ENCODE data around the gene PACC1. TPM values are rescaled to one million over a fixed set of nuclear protein-coding genes. Genes with fewer than 3 reads are reported as not detected.

Gene PACC1
- 10 to 100 TPM; 13.2 to 16.4 (median 14.9) TPM for total RNA-seq

DNA sequence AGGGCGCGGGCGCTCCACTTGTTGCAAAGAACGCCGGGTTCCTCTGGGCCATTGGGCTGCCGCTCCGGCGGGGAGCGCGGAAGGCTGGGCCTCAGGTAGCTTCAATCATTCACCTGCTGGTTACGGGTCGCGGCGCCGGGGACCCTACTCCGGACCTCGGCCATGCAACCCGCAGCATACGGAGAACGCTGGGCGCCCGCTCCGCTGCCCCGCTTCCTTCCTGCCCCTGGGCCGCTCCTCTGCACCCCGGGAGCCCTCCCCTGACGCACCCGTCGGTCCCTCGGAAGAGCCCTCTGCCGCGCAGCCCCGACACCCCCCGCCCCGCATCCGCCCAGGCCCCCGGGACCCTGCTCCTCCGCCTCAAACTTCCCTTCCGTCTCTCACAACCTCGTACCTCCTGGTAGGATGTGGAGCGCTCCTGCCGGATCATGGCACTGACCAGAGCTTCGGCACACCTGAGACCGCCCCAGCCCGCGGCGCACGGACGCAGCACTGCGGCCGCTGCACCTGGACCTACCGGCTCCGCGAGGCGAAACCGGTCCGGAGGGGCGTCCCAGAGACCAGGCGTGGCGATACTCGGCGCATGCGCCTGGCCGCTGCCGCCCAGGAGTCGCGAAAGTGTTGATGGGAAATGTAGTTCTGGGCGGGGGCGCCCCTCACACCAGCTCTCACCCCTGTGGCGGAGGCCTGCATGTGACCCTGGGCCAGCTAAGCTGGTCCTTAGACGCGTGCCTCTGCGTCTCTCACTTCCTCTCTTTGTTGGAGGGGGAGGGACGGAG is at the start of gene PACC1:
Gene PACC1, minus strand, starts transcription at position 559 of the 779 bp plus-strand sequence. Its CDS starts 129 bp downstream, at position 430.
- H3K36me3 Mint-ChIP-seq (ENCODE audit: insufficient read depth) = peaks cover 10% of the 10 kb centered on the region
- peaks cover 23% of the 10 kb centered on the region for H3K4me1 Mint-ChIP-seq (ENCODE audit: low read depth)
- no peaks in the 10 kb centered on the region for H3K27me3 Mint-ChIP-seq (ENCODE audit: low read depth)
- DNase-seq = peak; percentile 80
- H3K9me3 Mint-ChIP-seq = no peaks in the 10 kb centered on the region
- H3K4me3 Mint-ChIP-seq = peak within 1 kb of the TSS; percentile 99
- ATAC-seq = peak; percentile 95 to 97

DNA sequence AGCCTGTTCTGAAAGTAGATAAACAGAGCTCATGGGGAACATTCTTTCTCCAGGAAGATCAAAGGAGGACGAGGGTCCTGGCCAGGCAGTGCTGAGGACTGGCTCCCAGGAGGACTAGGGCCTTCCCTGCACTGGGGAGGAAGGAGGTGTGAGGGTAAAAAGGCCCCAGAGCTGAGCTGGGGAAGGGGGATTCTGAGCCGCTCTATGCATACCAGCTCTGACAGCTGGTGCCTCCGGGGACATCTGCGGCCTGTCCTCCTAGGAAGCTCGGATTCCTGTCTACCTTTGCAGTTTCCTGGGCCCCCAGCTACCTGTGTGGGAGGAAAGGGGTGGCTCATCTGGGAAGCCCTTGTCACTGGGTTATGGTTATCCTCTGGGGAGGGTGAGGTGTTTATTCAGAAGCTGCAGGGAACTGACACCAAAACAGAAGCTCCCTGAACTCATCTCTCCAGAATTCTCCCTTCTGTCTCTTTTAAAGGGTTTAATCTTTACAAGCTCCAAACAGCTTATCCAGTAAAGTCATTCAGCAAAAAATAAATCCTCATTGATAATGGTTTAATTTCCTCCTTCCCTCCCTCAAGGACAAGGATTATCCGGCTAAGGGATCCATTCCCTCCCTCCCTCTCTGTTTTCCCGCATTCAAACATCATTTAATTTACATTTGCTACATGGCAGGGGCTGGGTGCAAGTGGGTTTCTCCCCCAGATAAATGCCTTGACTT is 49.0 kb upstream of the PACC1 start:
- DNase-seq (no peak), ATAC-seq (no peak)
- H3K4me1 Mint-ChIP-seq (ENCODE audit: low read depth) = no peaks in the 10 kb centered on the region
- no peak overlapping the region for H3K4me3 Mint-ChIP-seq
- no peaks in the 10 kb centered on the region for H3K9me3 Mint-ChIP-seq
- no peaks in the 10 kb centered on the region for H3K27me3 Mint-ChIP-seq (ENCODE audit: low read depth)
- no peaks in the 10 kb centered on the region for H3K36me3 Mint-ChIP-seq (ENCODE audit: insufficient read depth)

DNA sequence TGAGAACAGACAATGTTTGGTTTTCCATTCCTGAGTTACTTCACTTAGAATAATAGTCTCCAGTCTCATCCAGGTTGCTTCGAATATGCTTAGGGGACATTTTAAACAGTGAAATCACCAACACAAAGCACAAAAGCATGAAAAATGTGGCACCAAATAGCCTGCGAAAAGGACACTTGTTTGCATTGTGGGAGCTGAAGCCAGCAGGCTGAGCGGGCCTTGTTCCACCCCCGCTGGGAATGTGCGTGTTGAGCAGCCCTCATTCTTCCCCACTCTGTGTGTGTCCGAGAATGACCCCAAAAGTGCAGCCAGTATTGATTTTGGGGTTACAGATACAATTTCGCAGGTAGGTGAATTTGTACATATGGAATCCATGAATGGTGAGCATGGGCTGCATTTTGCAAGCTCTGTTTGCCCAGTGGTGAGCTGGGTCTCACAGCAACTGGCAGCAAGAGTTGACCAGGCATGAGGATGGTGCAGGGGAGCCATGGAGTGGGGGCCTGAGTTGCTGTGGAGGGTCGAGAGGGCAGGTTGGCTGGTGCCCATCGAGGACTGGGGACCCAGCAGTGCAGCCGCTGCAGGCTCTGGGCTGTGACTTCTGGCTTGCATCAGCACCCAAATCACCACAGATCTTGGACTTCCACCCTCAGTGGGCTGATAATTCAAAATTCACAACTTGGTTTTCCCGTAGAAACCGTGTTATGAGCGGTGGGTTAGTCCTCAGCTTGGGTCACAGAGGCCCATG is 47.4 kb upstream of the PACC1 start:
- ATAC-seq (no peak), DNase-seq (no peak)
- no peaks in the 10 kb centered on the region for H3K9me3 Mint-ChIP-seq
- no peak overlapping the region for H3K4me3 Mint-ChIP-seq
- H3K4me1 Mint-ChIP-seq (ENCODE audit: low read depth) = no peaks in the 10 kb centered on the region
- no peaks in the 10 kb centered on the region for H3K36me3 Mint-ChIP-seq (ENCODE audit: insufficient read depth)
- H3K27me3 Mint-ChIP-seq (ENCODE audit: low read depth) = no peaks in the 10 kb centered on the region

DNA sequence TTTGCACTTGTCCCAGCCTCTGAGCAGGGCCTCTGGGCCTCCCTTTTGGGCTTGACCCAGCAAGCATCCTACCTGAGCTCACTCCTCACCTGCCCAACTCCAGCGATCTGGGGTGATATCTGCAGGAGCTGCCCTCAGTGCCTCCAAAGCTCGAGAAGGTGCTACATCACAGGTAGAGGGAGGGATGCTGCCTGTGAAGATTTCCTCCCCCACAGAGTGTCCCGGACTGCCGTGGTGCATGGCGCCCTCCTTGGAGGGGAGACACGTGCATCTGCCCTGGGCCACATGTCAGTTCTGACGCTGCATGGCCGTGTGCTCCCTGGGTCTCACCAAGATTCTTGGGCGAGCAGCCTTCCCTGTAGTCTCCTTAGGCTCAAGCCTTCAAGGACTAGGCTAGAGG is 45.7 kb upstream of the PACC1 start:
- Mint-ChIP-seq H3K4me1 (ENCODE audit: low read depth) (no peaks in the 10 kb centered on the region), H3K36me3 (ENCODE audit: insufficient read depth) (no peaks in the 10 kb centered on the region), H3K4me3 (no peak overlapping the region), H3K9me3 (no peaks in the 10 kb centered on the region), H3K27me3 (ENCODE audit: low read depth) (no peaks in the 10 kb centered on the region)
- no peak for DNase-seq
- ATAC-seq = no peak

DNA sequence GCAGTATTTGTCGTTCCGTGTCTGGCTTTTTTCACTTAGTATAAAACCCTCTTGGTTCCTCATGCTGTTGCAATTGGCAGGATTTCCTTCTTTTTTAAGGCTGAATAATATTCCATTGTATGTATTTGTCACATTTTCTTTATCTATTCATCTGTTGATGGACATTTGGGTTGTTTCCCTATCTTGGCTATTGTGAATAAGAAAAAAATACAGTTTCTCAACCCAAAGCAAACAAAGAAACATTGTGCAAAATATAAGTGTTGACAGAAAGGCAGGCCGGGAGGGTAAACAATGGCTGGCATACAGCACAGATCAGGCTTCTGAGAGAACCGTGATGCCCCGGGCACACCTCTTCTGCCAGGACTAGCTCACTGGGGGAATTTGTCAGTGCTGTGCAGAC is 45.0 kb upstream of the PACC1 start:
- no peak for ATAC-seq
- Mint-ChIP-seq H3K36me3 (ENCODE audit: insufficient read depth) (no peaks in the 10 kb centered on the region), H3K4me1 (ENCODE audit: low read depth) (no peaks in the 10 kb centered on the region), H3K27me3 (ENCODE audit: low read depth) (no peaks in the 10 kb centered on the region), H3K9me3 (no peaks in the 10 kb centered on the region), H3K4me3 (no peak overlapping the region)
- DNase-seq = no peak

DNA sequence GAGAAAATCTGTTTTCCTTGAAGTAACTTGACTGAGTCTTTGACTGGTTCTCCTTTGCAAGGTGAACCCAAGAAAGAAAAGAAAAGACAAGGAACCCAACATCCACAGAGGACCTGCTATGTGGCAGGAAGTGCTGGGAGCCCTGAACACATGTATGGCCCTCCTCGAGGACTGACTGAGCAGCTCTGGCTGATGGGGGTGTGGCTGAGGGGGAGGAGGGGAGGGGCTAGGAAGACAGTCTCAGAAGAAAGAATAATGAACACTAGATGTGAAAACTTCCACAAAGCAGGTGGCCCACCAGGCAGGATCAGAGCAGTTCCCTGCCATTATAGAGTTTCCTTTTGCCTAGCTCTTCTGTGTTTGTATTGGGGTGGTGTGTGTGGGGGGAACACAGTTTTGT is 44.1 kb upstream of the PACC1 start:
- Mint-ChIP-seq H3K36me3 (ENCODE audit: insufficient read depth) (no peaks in the 10 kb centered on the region), H3K27me3 (ENCODE audit: low read depth) (no peaks in the 10 kb centered on the region), H3K9me3 (no peaks in the 10 kb centered on the region), H3K4me3 (no peak overlapping the region), H3K4me1 (ENCODE audit: low read depth) (no peaks in the 10 kb centered on the region)
- DNase-seq (no peak), ATAC-seq (peak; percentile 21 to 47)

DNA sequence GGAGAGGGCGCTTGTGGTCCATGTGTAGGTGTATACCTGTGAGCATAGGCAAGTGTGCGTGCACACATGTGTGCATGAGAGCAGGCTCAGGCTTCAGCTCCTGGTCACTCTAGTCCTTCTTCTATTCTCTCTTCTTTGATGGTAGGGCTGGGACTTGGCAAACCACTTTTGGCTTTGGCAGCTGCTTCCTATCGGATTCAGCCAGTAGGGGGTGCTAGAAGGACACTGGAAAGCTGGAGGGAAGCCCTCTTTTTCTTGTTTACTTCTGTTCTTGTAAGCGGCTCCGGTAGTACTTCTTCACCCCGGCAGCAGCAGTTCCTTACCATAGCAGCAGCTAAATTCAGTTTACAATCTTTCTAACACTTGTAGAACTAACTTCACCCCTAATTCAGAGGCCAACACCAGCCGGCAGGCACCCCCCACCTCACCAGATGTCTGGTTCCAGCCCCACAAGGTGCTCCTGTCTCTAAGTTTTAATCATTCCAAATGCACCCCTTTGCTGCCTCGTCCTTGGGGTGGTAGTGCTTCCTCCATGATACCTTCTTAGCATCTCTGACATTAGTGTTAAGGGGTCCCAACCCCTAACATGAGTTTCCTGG is 43.2 kb upstream of the PACC1 start:
- H3K36me3 Mint-ChIP-seq (ENCODE audit: insufficient read depth) = no peaks in the 10 kb centered on the region
- no peak overlapping the region for H3K4me3 Mint-ChIP-seq
- H3K9me3 Mint-ChIP-seq = no peaks in the 10 kb centered on the region
- DNase-seq = peak; percentile 47
- no peak for ATAC-seq
- no peaks in the 10 kb centered on the region for H3K27me3 Mint-ChIP-seq (ENCODE audit: low read depth)
- H3K4me1 Mint-ChIP-seq (ENCODE audit: low read depth) = no peaks in the 10 kb centered on the region

DNA sequence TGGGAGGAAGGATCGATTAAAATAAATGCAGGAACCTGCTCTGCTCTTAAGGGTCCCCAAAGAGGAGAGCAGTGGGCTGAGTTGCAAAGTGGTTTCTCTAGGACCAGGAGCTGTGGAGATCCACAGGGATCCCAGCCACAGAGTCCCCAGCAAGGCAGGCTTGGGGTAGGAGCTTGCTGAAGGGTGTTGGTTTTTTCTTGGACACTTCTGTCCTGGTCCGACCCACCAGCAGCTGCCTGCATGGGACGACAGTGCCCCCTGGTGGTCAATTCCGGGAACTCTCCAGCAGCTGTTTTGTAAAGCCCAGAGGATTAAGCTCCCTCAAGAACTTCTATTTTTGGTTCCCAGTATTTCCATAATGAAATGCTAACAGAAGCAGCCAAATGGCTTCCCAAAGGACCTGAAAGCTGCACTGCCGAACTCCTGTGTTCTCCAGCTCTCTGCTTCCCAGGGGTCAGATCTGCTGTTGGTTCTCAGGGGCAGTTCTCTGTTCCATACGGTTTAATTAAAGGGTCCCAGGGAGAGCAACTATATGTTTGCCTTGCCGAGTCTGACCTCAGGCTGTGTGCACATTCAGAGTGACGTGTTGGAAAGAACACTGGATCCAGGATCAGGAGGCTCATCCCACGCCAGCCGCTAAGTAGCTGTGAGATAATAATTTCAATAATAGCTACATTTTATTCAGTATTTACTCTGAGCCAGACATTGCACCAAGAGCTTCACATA is 41.3 kb upstream of the PACC1 start:
- Mint-ChIP-seq H3K9me3 (no peaks in the 10 kb centered on the region), H3K4me1 (ENCODE audit: low read depth) (no peaks in the 10 kb centered on the region), H3K4me3 (no peak overlapping the region), H3K36me3 (ENCODE audit: insufficient read depth) (no peaks in the 10 kb centered on the region), H3K27me3 (ENCODE audit: low read depth) (no peaks in the 10 kb centered on the region)
- ATAC-seq (peak; percentile 78 to 83), DNase-seq (peak; percentile 85)

DNA sequence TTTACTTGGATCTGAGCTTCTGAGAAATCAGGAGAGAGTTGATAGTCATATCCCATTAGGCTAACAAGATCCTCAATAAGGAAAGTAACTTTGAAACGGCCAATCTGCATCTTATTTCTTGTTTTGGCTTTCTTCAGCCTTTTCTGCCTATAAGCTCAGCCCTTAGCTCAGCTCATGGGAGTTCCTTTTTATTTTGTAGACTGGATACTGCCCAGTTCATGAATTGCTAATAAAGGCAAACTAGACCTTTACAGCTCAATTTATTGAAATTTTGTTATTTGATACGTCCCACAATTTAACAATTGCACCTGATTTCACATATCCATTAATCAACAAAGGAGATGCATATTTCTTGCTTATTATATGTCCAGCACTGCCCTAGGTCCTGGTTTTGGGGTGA is 40.7 kb upstream of the PACC1 start:
- H3K4me1 Mint-ChIP-seq (ENCODE audit: low read depth) = no peaks in the 10 kb centered on the region
- DNase-seq (no peak), ATAC-seq (no peak)
- no peaks in the 10 kb centered on the region for H3K27me3 Mint-ChIP-seq (ENCODE audit: low read depth)
- no peaks in the 10 kb centered on the region for H3K36me3 Mint-ChIP-seq (ENCODE audit: insufficient read depth)
- H3K4me3 Mint-ChIP-seq = no peak overlapping the region
- no peaks in the 10 kb centered on the region for H3K9me3 Mint-ChIP-seq

DNA sequence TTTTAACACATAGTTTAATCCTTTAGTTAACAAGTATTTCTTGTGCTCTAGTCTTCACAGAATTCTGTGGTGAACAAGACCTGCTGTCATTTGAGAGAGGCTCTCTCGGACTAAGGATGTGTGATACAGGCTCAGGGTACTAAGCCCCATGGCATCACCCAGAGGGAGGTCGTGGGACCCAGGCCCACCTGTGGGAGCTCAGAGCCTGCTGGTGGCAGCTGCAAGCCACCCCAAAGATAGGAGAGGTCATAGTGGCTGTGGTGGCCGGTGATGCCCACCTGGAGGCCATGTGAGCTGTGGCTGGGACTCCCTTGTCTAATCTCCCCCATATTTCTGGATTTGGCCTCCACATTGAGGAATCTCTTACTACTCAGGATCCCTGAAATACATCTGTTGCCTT is 40.1 kb upstream of the PACC1 start:
- DNase-seq = no peak
- Mint-ChIP-seq H3K27me3 (ENCODE audit: low read depth) (no peaks in the 10 kb centered on the region), H3K4me1 (ENCODE audit: low read depth) (no peaks in the 10 kb centered on the region), H3K36me3 (ENCODE audit: insufficient read depth) (no peaks in the 10 kb centered on the region), H3K4me3 (no peak overlapping the region), H3K9me3 (no peaks in the 10 kb centered on the region)
- ATAC-seq = no peak

DNA sequence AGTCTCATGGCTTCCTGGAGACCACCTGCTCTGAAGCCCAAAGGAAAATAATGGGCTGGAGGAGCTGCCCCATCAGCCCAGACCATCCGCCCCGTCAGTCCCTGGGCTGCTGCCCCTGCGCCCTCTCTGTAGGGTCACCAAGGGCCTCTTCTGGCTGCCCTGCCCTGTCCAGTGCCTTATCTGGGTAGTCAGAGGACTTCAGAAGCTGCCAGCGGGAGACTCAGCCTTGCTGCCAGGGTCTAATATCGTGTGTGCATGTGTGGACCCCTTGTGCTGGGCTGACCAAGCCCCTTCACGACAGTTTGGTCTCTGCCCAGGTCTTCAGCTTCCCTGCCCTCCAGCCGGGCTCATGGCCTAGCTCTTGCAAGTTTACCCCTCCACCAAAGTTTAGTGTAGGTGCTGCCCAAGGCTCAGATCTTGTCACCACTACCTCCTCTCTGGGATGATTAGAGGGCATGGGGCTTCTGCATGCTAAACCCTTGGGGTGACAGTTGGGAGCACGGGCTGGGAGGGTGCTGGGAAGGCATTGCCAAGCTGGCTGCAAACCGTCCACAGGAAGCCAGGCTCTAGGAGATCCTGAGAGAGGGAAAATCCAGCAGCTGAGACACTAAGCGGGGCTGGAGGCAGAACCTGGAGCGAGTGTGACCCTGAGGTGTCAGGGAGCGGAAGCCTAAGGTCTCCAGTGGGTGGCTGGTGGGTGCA is 38.6 kb upstream of the PACC1 start:
- no peak overlapping the region for H3K4me3 Mint-ChIP-seq
- ATAC-seq = no peak
- H3K36me3 Mint-ChIP-seq (ENCODE audit: insufficient read depth) = no peaks in the 10 kb centered on the region
- no peaks in the 10 kb centered on the region for H3K9me3 Mint-ChIP-seq
- H3K27me3 Mint-ChIP-seq (ENCODE audit: low read depth) = no peaks in the 10 kb centered on the region
- no peaks in the 10 kb centered on the region for H3K4me1 Mint-ChIP-seq (ENCODE audit: low read depth)
- no peak for DNase-seq

DNA sequence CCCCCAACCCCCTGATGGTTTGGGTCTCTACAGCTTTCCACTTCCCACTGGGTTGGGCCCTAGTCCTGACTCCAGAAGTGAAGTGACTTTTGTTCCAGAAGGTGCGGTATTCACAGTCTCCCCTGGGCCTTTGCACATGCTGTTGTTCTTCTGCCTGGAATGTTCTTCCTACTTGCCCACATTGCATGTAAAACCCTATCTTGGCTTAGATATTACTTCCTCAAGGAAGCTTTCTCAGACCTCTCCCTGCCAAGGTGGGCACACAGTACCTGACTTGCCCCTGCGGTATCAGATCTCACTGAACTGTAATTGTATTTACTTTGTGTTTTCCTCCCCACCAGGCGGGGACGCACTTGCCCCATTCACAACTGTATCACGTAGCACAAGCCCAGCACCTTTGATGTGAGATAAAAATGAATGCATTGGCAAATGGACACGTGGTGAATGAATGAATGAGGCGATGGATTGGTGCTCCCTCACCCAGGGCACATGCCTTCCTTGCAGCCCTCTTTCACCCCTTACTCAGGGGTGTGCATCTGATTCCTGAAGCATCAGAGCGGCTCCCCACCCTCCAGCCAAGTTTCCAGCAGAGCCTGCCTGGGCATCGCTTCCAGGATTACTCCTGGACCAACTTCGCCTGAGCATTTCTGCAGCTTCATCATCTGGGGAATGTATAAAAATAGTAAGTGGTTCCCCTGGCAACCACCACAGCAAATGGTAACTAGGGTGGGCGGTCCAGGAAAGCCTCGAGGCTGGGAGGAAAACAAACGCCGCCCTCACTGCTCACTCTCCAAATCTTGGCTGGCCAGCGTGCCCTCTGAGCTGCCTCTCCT is 37.9 kb upstream of the PACC1 start:
- DNase-seq (no peak), ATAC-seq (no peak)
- H3K4me1 Mint-ChIP-seq (ENCODE audit: low read depth) = no peaks in the 10 kb centered on the region
- no peak overlapping the region for H3K4me3 Mint-ChIP-seq
- H3K27me3 Mint-ChIP-seq (ENCODE audit: low read depth) = no peaks in the 10 kb centered on the region
- no peaks in the 10 kb centered on the region for H3K36me3 Mint-ChIP-seq (ENCODE audit: insufficient read depth)
- H3K9me3 Mint-ChIP-seq = no peaks in the 10 kb centered on the region

All from activated T-cell treated with anti-CD3 and anti-CD28 coated beads, Interleukin-2, amount 50 U/mL, for 4 hours (primary cell).